HG02623 (cell line): ENCODE data around the gene PDCD1.

Experiments
- ATAC-seq: cut with Tn5 transposase; IDR thresholded peaks from one replicate; pipeline ENCODE4 v1.9.1; 2021; ENCODE audit warnings: moderate library complexity; ENCODE audit not compliant: unreplicated experiment

PDCD1 gene

DNA sequence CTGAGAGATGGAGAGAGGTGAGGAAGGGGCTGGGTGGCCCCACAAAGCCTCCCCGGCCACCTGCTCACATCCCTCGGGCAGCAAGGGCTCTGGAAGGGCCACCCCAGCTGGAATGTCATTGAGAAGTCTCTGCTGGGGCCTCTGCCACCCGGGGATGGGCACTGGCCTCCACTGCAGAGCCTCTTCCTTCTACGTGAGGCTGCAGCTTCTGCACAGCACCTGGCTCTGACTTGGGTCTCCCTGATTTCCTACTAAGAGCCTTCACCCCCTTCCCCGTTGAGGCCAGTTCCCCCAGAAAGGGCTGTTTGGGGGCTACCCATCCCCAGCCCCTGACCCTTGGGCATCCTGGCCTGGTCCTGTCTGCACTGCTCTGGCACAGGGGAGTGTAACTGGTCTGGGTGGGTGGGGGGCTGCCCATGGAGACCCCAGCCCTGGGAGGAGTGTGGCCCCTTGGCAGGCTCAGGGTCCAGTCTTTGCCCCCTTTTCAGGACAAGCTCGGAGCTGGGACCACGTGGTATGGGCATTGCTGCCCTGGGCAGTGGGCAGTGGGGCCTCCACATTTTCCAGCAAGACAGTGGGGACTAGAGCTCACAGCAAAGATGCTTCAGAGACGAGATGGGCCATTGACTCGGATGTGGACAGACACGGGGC lies 5.6 kb downstream of the PDCD1 start:
- no peak for ATAC-seq

DNA sequence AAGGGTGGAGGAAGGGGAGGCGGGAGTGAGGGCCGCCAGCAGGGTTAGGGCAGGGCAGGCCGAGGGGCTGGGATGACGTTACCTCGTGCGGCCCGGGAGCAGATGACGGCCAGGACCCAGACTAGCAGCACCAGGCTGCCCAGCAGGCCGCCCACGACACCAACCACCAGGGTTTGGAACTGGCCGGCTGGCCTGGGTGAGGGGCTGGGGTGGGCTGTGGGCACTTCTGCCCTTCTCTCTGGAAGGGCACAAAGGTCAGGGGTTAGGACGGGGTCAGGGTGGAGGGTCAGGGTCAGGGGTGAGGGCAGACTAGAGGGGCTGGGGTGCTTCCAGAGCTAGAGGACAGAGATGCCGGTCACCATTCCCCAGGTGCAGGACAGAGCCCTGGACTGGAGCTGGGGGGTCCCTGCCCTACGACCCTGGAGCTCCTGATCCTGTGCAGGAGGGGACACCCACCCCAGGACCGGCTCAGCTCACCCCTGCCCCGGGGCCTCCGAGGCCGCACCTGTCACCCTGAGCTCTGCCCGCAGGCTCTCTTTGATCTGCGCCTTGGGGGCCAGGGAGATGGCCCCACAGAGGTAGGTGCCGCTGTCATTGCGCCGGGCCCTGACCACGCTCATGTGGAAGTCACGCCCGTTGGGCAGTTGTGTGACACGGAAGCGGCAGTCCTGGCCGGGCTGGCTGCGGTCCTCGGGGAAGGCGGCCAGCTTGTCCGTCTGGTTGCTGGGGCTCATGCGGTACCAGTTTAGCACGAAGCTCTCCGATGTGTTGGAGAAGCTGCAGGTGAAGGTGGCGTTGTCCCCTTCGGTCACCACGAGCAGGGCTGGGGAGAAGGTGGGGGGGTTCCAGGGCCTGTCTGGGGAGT lies 6.3 kb downstream of the PDCD1 start:
- no peak for ATAC-seq

DNA sequence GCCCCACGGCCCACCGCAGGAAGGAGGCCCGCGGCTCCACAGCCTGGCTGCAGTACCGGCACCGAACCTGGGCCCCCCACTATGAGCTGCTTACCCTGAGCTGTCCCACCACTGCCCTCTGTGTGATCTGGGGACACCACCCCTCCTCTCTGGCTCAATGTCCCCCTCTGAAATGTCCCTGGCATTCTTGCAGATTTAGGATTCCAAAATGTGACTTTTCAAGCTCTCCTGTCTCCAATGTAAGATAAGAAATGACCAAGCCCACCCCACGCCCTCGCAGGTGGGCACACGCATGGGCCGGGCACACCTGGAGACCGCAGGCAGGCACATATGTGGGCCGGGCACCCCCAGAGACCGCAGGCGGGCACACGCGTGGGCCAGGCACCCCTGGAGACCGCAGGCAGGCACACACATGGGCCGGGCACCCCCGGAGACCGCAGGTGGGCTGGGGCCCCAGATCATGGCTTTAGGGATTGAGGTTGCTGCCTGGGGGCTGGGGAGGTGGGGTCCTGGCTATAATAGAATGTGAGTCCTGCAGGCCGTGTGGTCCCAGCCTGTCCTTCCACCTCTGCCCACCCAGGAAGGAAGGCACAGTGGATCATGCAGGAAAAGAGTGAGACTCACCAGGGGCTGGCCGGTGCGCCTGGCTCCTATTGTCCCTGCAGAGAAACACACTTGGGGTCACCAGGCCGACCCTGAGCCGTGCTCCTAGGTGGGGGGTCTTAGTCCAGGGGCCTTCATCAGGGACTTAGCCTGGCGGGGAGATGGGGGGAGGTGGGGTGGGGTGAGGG lies 7.2 kb downstream of the PDCD1 start:
- no peak for ATAC-seq

DNA sequence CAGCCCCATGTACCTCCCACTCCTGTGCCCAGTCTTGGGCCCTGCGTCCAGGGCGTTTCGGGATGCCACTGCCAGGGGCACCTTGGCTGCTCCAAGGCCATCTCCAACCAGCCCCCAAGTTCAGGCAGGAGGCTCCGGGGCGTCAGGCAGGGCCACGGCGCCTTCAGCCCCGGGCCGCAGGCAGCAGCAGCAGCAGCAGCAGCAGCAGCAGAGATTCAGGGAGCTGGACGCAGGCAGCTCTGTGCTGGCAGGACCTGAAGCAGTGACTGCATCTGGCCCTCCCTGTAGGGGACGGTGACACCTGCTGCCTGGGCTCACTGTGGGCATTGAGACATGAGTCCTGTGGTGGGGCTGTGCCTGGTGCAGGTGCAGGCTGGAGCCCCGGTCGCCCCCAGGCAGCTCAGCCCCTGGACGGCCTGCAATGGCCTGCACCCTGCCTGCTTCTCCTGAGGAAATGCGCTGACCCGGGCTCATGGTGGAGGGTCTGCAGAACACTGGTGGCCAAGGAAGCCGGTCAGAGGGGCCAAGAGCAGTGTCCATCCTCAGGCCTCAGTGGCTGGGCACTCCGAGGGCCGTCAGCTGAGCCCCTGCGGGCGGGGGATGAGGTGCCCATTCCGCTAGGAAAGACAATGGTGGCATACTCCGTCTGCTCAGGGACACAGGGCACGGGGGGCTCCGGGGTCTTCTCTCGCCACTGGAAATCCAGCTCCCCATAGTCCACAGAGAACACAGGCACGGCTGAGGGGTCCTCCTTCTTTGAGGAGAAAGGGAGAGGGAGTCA lies 8.0 kb downstream of the PDCD1 start:
- ATAC-seq, result no peak

DNA sequence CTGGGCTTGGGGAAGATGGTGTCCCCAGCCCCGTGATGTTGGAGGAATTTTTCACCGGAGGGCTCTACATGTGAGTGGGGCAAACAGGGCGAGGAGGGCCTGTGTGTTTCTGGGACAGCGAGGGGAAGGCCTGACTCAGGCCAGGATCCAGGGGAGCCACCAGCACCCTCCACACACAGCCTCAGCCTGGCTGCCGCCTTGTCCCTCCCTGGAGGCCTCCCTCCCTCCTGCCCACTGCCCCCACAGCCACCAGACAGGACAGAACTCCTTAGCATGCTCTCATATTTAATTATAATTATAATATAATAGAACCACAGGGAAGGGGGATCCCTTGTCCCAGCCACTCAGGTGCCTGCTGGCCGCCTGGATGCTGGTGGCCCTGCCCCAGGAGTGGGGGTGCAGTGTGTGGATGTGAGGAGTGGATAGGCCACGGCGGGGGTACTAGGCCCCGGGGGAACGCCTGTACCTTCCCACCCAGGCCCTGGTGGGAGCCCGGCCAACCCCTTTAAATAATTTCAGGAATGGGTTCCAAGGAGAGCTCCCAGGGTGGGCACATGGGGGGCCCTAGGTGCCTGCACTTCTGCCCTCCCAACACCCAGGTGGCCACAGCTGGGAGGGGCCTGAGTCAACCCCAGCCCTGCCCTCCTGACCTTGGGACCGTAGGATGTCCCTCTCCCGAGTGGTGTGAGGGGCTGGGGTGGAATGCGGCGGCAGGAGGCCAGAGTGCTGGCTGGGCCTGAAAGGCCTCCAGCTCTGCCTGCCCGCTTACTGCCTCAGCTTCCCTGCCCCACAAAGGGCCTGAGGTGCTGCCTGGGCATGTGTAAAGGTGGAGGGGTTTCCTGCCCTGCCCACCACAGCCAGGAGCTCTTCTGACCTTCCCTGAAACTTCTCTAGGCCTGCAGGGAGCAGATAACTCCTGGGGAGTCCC lies 8.8 kb downstream of the PDCD1 start:
- ATAC-seq, result no peak

DNA sequence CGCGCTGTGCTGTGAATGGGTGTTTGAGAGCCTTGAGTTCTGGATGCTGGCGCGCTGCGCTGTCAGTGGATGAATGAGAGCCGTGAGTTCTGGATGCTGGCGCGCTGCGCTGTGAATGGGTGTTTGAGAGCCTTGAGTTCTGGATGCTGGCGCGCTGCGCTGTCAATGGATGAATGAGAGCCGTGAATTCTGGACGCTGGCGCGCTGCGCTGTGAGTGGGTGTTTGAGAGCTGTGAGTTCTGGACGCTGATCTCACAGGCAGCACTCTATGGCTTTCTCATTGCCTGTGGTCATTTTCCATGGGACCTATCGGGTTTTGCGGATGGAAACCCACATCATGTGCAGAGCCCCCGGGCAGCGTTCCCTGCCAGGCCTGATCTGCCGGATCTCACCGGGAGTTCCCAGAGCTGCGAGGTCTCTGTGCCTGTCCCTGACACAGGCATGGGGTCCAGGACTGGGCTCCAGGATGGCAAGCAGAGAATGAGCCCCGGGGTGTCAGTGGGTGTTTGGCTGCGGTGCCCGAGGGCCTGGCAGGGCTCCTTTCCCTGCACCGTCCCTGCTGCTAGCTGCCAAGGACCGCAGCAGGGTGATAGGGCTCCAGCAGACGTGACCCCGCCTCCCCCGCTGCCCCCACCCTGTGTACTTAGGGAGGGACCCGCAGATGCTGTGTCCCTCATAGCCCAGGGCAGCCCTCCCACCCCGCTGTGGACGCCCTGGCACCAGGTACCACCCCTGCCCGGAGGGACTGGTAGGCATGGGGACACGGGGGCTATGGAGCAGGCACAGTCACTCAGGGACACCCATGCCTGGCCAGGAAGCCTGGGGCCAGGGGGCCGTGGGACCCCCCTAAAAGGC lies 9.7 kb downstream of the PDCD1 start:
- no peak for ATAC-seq

DNA sequence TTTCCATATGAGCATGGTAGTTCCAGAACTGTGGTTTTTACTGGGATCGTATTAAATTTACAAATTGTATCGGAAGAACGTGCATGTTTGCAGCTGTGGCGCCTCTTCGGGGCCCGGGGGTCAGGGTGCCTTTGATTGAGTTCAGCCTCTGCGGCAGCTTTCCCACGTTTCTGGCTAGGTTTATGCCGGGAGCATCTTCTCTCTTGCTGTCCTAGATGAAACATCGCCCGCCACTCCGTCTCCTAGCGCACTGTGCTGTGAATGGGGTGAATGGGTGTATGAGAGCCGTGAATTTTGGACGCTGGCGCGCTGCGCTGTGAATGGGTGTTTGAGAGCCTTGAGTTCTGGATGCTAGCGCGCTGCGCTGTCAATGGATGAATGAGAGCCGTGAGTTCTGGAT lies 12.3 kb downstream of the PDCD1 start:
- ATAC-seq, result no peak

DNA sequence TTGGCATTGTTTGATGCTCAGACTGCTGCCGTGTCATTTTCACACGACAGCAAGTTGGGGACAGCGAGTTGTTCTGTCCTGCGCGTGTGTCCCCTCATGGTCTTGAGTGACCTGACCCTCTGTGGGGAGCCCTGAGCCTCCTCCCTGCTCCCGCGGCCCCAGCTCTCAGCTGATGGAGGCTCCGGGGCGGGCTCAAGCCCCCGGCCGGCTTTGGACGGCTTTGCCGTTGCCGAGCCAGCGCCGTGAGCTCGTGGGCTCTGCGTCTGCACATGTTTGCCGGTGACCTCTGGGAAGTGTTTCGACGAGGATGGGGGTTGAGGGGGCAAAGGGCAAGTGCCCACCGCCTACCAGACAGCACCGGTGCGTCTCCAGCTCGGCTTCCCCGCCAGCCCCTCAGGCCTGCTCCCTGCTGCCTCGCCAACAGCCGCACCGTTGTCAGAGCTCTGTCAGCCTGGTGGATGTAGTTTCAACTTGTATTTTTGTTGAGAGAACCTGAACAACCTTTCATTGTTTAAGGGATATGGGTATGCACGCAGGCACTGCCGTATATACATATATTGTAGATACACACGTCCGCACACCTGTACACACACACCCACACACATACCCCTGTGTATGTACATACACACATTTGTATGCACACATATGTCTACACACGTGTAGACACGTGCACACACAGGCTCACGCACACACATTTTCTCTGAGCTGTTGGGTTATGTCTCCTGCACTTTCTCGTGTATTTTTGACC lies 13.7 kb downstream of the PDCD1 start:
- ATAC-seq, result no peak

DNA sequence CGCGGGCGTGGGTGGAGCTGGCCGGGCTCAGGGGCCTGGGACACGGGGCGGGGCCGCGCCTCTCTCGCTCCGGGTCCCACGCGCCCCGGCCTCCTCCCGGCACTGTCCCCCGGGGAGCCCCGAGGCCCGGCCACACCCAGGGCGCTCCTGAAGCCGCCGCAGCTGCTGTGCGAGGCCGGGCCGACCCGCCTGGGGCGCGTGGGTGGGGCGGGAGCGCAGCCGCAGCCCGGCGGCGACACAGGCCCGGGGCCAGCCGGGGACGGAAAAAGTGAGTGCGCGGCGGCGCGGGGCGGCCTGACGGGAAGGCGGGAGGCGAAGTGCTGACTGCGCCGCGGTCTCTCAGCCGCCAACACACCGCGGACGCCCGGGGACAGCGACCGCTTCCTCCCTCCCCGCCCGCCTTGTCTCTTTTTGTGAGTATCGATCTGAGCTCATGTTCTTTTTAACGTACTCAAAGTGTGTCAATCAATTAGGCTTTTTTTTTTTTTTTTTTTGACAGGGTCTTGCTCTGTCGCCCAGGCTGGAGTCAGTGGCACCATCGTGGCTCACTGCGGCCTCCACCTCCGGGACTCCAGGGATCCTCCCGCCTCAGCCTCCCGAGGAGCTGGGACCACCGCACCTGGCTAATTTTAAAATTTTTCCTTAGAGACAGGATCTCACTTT lies 14.5 kb downstream of the PDCD1 start:
- ATAC-seq, result no peak

DNA sequence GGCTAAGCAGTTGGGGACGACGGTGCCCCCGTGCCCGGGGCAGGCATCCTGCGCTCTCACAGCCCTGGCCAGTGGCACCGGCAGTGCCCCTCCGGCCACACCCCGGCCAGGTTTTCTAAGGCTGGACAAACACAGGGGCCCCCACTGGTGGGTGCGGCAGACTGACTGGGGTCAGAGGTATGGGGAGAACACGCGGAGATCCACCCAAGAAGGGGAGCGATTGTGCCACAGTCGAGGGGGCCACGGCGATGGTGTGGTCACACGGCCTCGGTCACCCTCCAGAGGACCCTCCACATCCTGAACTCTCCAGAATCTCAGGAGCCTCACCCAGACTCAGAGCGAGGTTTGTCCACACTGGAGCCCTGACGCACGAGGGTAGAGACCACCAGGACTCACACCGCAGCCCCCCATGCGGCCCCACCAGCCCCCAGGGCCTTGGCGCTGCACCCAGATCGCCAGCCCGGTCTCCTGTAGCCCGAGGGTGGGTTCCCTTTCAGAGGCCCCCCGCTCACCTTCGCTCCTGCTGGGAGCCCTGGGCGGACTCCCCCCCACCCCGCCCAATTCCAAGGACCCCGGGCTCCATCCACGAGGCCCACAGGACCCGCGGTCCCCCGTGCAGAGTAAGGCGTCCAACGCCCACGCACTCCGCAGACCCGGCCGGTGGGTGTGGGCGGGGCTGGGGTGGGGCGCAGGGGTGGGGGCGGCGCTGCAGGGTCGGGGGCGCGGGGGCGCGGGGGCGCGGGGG lies 15.2 kb downstream of the PDCD1 start:
- ATAC-seq, result no peak

DNA sequence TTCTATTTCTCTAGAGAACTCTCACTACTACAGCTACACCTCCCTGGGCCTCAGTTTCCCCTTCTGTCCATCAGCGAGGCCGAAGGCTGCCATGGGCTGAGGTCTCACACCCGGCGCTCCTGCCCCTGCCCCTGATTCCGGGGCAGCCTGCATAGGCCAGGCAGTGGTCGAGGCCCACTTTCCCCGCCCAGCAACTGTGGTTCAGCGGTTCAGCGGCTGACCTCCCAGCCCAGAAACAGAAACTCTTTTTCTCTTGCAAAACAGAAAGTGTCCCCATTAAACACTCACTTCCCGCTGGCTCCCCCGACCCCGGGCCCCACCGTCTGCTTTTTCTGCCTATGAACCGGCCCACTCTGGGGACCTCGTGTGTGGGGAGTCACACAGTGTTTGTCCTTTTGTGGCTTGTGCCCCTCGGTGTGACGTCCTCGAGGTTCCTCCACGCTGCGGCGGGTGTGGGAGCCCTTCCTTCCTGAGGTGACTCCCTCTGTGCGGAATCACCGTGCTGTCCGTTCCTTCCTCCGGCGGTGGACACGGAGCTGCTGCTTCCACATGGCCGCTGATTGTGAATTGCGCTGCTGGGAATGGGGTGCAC lies 16.0 kb downstream of the PDCD1 start:
- no peak for ATAC-seq

DNA sequence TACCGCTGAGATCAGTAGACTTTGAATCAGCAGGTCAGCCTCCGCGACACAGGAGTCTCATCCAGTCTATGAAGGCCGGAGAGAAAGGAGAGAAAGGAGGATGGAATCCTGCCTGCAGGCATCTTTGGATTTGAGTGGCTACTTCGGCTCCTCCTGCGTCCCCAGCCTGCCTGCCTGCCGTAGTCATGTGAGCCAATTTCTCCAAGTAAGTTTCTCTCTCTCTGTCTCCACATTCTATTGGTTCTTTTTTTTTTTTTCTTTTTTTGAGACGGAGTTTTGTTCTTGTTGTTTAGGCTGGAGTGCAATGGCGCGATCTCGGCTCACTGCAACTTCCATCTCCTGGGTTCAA lies 16.7 kb downstream of the PDCD1 start:
- no peak for ATAC-seq

DNA sequence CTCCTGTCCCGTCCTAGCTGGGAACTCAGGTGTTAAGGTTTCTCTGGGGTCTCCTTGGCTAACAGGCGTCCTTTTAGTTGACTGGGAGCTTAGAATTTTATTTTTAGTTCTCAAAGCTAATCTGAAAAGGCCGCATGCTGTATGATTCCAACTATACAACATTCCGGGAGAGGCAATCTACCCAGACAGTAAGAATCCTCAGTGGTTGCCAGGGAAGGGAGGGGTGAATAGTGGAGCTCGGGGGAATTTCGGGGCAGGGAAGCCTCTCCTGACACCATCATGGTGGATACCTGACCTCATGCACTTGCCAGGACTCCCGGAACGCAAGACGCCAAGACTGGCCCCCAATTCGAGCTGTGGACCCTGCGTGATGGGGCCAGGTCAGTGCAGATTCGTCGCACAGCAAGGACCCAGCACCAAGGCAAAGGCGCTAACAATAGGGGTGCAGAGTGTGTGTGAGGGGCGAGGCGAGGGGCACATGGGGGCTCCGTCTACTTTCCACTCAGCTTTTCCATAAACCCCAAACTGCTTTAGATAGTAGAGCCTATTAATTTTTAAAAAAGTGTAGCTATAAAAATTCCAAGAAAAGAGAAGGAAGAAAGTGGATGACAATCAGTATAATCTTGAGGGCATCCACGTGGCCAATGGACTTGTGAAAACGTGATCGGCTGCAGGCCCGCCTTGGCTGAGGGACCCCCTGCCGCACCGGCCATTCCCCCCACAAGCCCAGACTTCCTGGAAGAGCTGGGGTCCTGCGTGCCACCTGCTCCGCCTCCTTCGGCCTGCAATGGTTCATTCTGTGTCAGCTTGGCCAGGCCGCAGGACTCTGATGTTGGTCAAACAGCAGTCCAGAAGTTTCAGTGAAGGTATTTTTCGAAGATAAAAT lies 17.3 kb downstream of the PDCD1 start:
- ATAC-seq, result no peak

DNA sequence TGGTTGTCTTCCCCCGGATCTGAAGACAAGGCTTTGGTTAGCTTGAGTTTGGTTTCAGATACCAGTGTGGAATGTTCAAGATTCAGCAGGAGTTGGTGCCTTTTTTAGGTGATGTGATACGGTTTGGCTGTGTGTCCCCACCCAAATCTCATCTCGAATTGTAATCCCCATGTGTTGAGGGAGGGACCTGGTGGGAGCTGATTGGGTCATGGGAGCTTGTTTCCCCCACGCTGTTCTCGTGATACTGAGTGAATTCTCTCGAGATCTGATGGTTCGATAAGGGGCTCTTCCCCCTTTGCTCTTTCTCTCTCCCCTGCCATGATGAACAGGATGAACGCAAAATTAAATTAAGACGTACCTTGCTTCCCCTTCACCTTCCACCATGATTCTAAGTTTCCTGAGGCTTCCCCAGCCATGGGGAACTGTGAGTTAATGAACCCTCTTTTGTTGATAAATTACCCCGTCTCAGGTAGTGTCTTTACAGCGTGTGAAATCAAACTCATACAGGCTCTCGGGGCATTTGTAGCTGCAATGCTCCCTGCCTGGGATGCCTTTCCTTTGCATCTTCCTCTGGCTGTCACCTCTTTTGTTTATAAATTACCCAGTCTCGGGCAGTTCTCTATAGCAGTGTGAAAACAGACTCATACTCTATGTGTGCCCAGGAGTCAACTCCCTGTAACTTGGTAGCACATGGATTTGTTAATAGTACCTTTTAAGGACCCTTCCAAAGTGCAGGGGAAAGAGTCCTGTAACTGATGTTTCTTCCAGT lies 21.3 kb downstream of the PDCD1 start:
- no peak for ATAC-seq

DNA sequence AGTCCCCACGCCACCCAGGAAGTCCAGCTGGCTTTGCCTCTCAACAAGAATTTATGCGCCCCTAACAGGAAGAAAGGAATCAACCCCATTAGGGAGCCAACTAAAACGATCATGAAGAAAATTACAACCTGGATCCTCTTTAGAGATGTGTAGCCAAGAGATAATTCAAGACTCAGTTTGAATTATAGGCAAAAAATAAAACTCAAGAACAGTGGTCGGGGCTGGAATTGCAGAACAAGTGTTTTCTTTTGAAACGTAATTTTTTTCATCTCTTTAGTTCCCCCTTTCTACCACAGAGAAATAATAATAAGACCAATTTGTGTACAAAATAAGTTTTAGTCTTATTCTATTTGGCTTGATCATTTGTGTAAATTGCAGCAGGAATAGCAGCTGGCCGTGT lies 22.4 kb downstream of the PDCD1 start:
- ATAC-seq, result no peak
